Lung (tissue), 12 donors: ENCODE results near the gene EML3. TPM values are rescaled to one million over a fixed set of nuclear protein-coding genes. Genes with fewer than 3 reads are reported as not detected.

Experiments used
- ATAC-seq: fragments of 200-7000 bp; cut with Tn5 transposase; one replicate; pipeline ENCODE4 v1.9.1; 2020; ENCODE audit warnings: moderate number of reproducible peaks; ENCODE audit not compliant: insufficient read depth, low FRiP score
- DNase-seq, 3 donors: peaks; one replicate each; pipeline ENCODE4 v3.0.0-alpha.2; 2013 to 2017
- H3K27ac ChIP-seq, 2 donors: one replicate each; pipeline ENCODE4 v1.5.1; 2013; ENCODE audit warnings: mild to moderate bottlenecking in 2 of 2, moderate library complexity in 2 of 2, control low read depth in 1 of 2, inconsistent platforms in 1 of 2, low read depth in 1 of 2, low read length in 1 of 2
- H3K27me3 ChIP-seq, 3 donors: one replicate each; pipeline ENCODE4 v1.5.1; 2013; ENCODE audit warnings: low read length in 2 of 3; ENCODE audit not compliant: control insufficient read depth in 3 of 3, insufficient read depth in 3 of 3
- H3K36me3 ChIP-seq, 4 donors: one replicate each; pipeline ENCODE4 v1.5.1; 2013; ENCODE audit warnings: low read length in 4 of 4, mild to moderate bottlenecking in 1 of 4, moderate library complexity in 1 of 4; ENCODE audit not compliant: control insufficient read depth in 4 of 4, insufficient read depth in 4 of 4
- H3K4me1 ChIP-seq, 5 donors: one replicate each; pipeline ENCODE4 v1.5.1; 2013; ENCODE audit warnings: low read length in 5 of 5, mild to moderate bottlenecking in 2 of 5, moderate library complexity in 1 of 5; ENCODE audit not compliant: control insufficient read depth in 5 of 5, insufficient read depth in 5 of 5
- H3K4me3 ChIP-seq: one replicate; pipeline ENCODE4 v1.5.1; 2013; ENCODE audit warnings: mild to moderate bottlenecking, control low read depth, moderate library complexity
- H3K9ac ChIP-seq, 2 donors: one replicate each; pipeline ENCODE4 v1.5.1; 2013; ENCODE audit warnings: low read length in 2 of 2, control low read depth in 1 of 2; ENCODE audit not compliant: insufficient read depth in 1 of 2
- H3K9me3 ChIP-seq, 4 donors: one replicate each; pipeline ENCODE4 v1.5.1; 2013; ENCODE audit warnings: low read length in 3 of 4, mild to moderate bottlenecking in 1 of 4, moderate library complexity in 1 of 4; ENCODE audit not compliant: control insufficient read depth in 4 of 4, insufficient read depth in 3 of 4
- CTCF ChIP-seq: IDR thresholded peaks from 2 replicates; pipeline ENCODE4 v1.5.1; 2012; ENCODE audit warnings: mild to moderate bottlenecking; ENCODE audit errors: control extremely low read depth, extremely low read depth
- WGBS, 2 donors: extraction: QIAGEN DNeasy Blood & Tissue Kit; methylation state at CpG; one replicate each; pipeline ENCODE4 v1.1.7; 2013; 5-methylcytosine and 5-hydroxymethylcytosine counted together
- polyA plus RNA-seq, 2 donors: library from polyadenylated mRNA; stranded (reverse); fragments of 200-250 nt; gene quantifications; one replicate each; pipeline ENCODE4 v1.2.1, GENCODE V29; 2013
- total RNA-seq, 2 donors: library from RNA; depleted of rRNA in 1 of 2; stranded (reverse); fragments of >200 nt in 1 of 2; gene quantifications; one replicate each; pipeline ENCODE4 v1.2.1, GENCODE V29; 2014 to 2021
- donor health status: control.
- donor health status: control.
- donor health status: Bipolar disorder and iron deficiency.
- donor health status: healthy.
- donor health status: DM: yes; HTN: yes; CAD: no.

EML3 gene
- total and polyA plus RNA-seq, 4 donors: 29.1 to 95.4 (median 62.9) TPM

GRCh38 chr11:62614275-62614674 is 1.7 kb upstream of the EML3 start:
- Histone ChIP-seq H3K9ac (no peak overlapping the region), H3K27ac (peak overlapping the region in 1 of 2 donors; percentile 13), H3K36me3 (peaks cover 0 to 15% (median 8%) of the 10 kb centered on the region in 4 donors), H3K9me3 (no peaks in the 10 kb centered on the region), H3K4me3 (no peak overlapping the region), H3K4me1 (peaks cover 0 to 15% (median 6%) of the 10 kb centered on the region in 5 donors), H3K27me3 (no peaks in the 10 kb centered on the region)
- DNase-seq (no peak), ATAC-seq (no peak)
- no peak for TF ChIP-seq CTCF
- WGBS, 2 donors: 74 to 82% methylated on average over 8 of the region's 8 CpGs

GRCh38 chr11:62613291-62613778 is 760 bp upstream of the EML3 start:
- peak in 2 of 3 donors; percentile 20 to 25 for DNase-seq
- H3K9ac ChIP-seq: no peak overlapping the region
- no peak overlapping the region for H3K4me3 ChIP-seq
- no peak for ATAC-seq
- H3K36me3 ChIP-seq: peaks cover 0 to 20% (median 8%) of the 10 kb centered on the region in 4 donors
- H3K27me3 ChIP-seq: no peaks in the 10 kb centered on the region
- no peaks in the 10 kb centered on the region for H3K9me3 ChIP-seq
- peak overlapping the region; percentile 89 to 90 for H3K27ac ChIP-seq
- WGBS, 2 donors: 59 to 71% methylated on average over 15 of the region's 15 CpGs
- no peak for TF ChIP-seq CTCF
- peaks cover 0 to 15% (median 6%) of the 10 kb centered on the region in 5 donors for H3K4me1 ChIP-seq

GRCh38 chr11:62611705-62612365 is 740 bp downstream of the EML3 start:
- no peak for TF ChIP-seq CTCF
- H3K27me3 ChIP-seq: no peaks in the 10 kb centered on the region
- peak; percentile 5 for ATAC-seq
- WGBS, 2 donors: 0 to 1% methylated on average over 34 of the region's 34 CpGs
- peak overlapping the region; percentile 73 to 90 for H3K27ac ChIP-seq
- DNase-seq: peak; percentile 86 to 92 (median 88)
- H3K9me3 ChIP-seq: no peaks in the 10 kb centered on the region
- H3K36me3 ChIP-seq: peaks cover 0 to 29% (median 7%) of the 10 kb centered on the region in 4 donors
- peak overlapping the region; percentile 37 to 86 for H3K9ac ChIP-seq
- H3K4me1 ChIP-seq: peaks cover 0 to 15% (median 6%) of the 10 kb centered on the region in 5 donors
- peak overlapping the region; percentile 60 for H3K4me3 ChIP-seq
